Measurements from ENCODE around the gene CORO2A. TPM values are rescaled to one million over a fixed set of nuclear protein-coding genes. Genes with fewer than 3 reads are reported as not detected.
A peak's percentile ranks its signal among the peaks of the same experiment; 100 is the strongest.

The CORO2A gene
- total RNA-seq, 6 donors from 2014 or later: 10.5 to 22.8 (median 17.9) TPM

DNA sequence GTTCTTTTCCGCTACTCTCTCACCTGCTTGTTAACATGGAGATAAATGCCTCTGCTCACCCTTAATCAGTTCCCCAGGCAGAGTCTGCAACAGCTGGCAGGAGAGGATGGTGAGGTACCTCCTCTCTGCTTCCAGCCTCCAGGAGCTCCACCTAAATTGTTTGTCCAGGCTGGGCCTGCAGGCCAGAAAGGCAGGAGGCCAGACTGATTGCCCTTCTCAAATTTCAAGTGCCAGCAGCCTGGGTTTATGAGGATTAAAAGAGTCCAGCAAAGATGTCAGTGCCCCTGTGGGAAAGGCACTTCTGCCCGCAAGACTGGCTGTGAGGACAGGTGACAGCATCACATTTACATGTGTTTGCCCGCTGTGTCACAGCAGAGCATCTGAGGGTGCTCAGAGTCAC lies 19.8 kb downstream of the CORO2A start:
- Histone ChIP-seq H3K4me3 (no peak overlapping the region), H3K27ac (no peak overlapping the region), H3K4me1 (peaks cover 5 to 17% (median 6%) of the 10 kb centered on the region in 4 donors), H3K36me3 (no peaks in the 10 kb centered on the region), H3K9me3 (no peaks in the 10 kb centered on the region), H3K27me3 (no peaks in the 10 kb centered on the region)
- WGBS, 2 donors: 53 to 100% methylated on average over 1 to 3 of the region's 3 CpGs
- ATAC-seq (ENCODE audit: low FRiP score in 2 of 2): no peak
- DNase-seq: peak in 1 of 2 donors; percentile 36
- no peak for TF ChIP-seq POLR2A (IDR thresholded peaks at IDR 0.05)
- no peak for TF ChIP-seq POLR2AphosphoS5 (IDR thresholded peaks at IDR 0.05)
- TF ChIP-seq CTCF (IDR thresholded peaks at IDR 0.05): no peak

- 56 to 78% methylated on average over 10 to 16 of the region's 16 CpGs for WGBS, 2 donors
- no peaks in the 10 kb centered on the region for H3K27me3 ChIP-seq
- H3K4me1 ChIP-seq: peaks cover 3 to 17% (median 5%) of the 10 kb centered on the region in 4 donors
- no peak overlapping the region for H3K27ac ChIP-seq
- no peaks in the 10 kb centered on the region for H3K36me3 ChIP-seq
- no peak for DNase-seq
- no peak overlapping the region for H3K4me3 ChIP-seq
- no peaks in the 10 kb centered on the region for H3K9me3 ChIP-seq
- TF ChIP-seq CTCF (IDR thresholded peaks at IDR 0.05) (no peak), EP300 (IDR thresholded peaks at IDR 0.05) (no peak), POLR2AphosphoS5 (IDR thresholded peaks at IDR 0.05) (no peak), POLR2A (IDR thresholded peaks at IDR 0.05) (no peak)
- ATAC-seq (ENCODE audit: low FRiP score in 2 of 2): no peak
These were observed 21.1 kb downstream of the CORO2A start for GRCh38 chr9:98171176-98171925.

GRCh38 chr9:98168941-98169488 lies 23.4 kb downstream of the CORO2A start:
- Histone ChIP-seq H3K27ac (peak overlapping the region in 2 of 4 donors; percentile 26 to 40), H3K27me3 (no peaks in the 10 kb centered on the region), H3K4me3 (no peak overlapping the region), H3K4me1 (peaks cover 3 to 17% (median 5%) of the 10 kb centered on the region in 4 donors), H3K36me3 (no peaks in the 10 kb centered on the region), H3K9me3 (no peaks in the 10 kb centered on the region)
- TF ChIP-seq POLR2AphosphoS5 (IDR thresholded peaks at IDR 0.05) (no peak), CTCF (IDR thresholded peaks at IDR 0.05) (no peak), POLR2A (IDR thresholded peaks at IDR 0.05) (no peak), EP300 (IDR thresholded peaks at IDR 0.05) (no peak)
- 62 to 67% methylated on average over 14 to 15 of the region's 15 CpGs for WGBS, 2 donors
- ATAC-seq (ENCODE audit: low FRiP score in 2 of 2) (peak in 1 of 2 donors; percentile 56), DNase-seq (peak in 1 of 2 donors; percentile 88)

- no peak for DNase-seq
- H3K36me3 ChIP-seq: no peaks in the 10 kb centered on the region
- ATAC-seq (ENCODE audit: low FRiP score in 2 of 2): no peak
These were observed 24.2 kb downstream of the CORO2A start for GRCh38 chr9:98168153-98168780.

More at GRCh38 chr9:98168153-98168780, 24.2 kb downstream of the CORO2A start:
- no peak overlapping the region for H3K27ac ChIP-seq
- peaks cover 3 to 17% (median 5%) of the 10 kb centered on the region in 4 donors for H3K4me1 ChIP-seq
- TF ChIP-seq CTCF (IDR thresholded peaks at IDR 0.05) (no peak), POLR2AphosphoS5 (IDR thresholded peaks at IDR 0.05) (no peak), POLR2A (IDR thresholded peaks at IDR 0.05) (no peak), EP300 (IDR thresholded peaks at IDR 0.05) (no peak)
- no peaks in the 10 kb centered on the region for H3K27me3 ChIP-seq
- H3K9me3 ChIP-seq: no peaks in the 10 kb centered on the region
- 46 to 52% methylated on average over 3 of the region's 3 CpGs for WGBS, 2 donors
- H3K4me3 ChIP-seq: no peak overlapping the region
